ENCODE measurements around the gene CPED1.

The CPED1 gene

GRCh38 chr7:121166916-121167315 is 178.4 kb downstream of the CPED1 start:
- H3K4me1 ChIP-seq (ENCODE audit: control insufficient read depth, insufficient read depth, low read length): no peaks in the 10 kb centered on the region
- no peak overlapping the region for H3K4me3 ChIP-seq (ENCODE audit: low read depth, low read length)
- POLR2A ChIA-PET: interaction anchor here (0.6 kb wide), 1 partner anchor 13 kb away, joined by 3 read pairs; no protein-coding TSS in a partner anchor
- CTCF ChIA-PET: no interaction called here
- TF ChIP-seq TCF7L2 (IDR thresholded peaks at IDR 0.05; ENCODE audit: borderline replicate concordance, low read depth, low read length) (peak; percentile 49; the same call in 1 of the 2 replicates), GLIS1 (tag by site-specific recombination; IDR thresholded peaks at IDR 0.05) (no peak), ZNF626 (tag by site-specific recombination; IDR thresholded peaks at IDR 0.05) (no peak)
- H3K27ac ChIP-seq (ENCODE audit: extremely low read depth, low read depth, low read length): no peak overlapping the region
- no peaks in the 10 kb centered on the region for H3K9me3 ChIP-seq (ENCODE audit: control insufficient read depth, insufficient read depth, low read depth, low read length)
- H3K36me3 ChIP-seq (ENCODE audit: control insufficient read depth in 2 of 2, insufficient read depth in 1 of 2, low read length in 2 of 2): no peaks in the 10 kb centered on the region

- H3K4me3 ChIP-seq (ENCODE audit: low read depth, low read length): no peak overlapping the region
Measured at GRCh38 chr7:121167971-121168370, 179.5 kb downstream of the CPED1 start.

GRCh38 chr7:121169469-121169868 is 181.0 kb downstream of the CPED1 start:
- no peaks in the 10 kb centered on the region for H3K4me1 ChIP-seq (ENCODE audit: control insufficient read depth, insufficient read depth, low read length)
- CTCF ChIA-PET: no interaction called here
- POLR2A ChIA-PET: no interaction called here

More at GRCh38 chr7:121167971-121168370, 179.5 kb downstream of the CPED1 start:
- TF ChIP-seq GLI2 (tag by site-specific recombination; IDR thresholded peaks at IDR 0.05; ENCODE audit: borderline replicate concordance, low read depth) (no peak), ZBTB17 (tag by site-specific recombination; IDR thresholded peaks at IDR 0.05) (no peak), FEZF1 (tag by site-specific recombination; IDR thresholded peaks at IDR 0.05) (no peak), ZNF529 (tag by site-specific recombination; IDR thresholded peaks at IDR 0.05; ENCODE audit: insufficient replicate concordance) (no peak), ZNF701 (tag by site-specific recombination; IDR thresholded peaks at IDR 0.05) (no peak), REPIN1 (tag by site-specific recombination; IDR thresholded peaks at IDR 0.05; ENCODE audit: low read depth) (no peak), ZNF626 (tag by site-specific recombination; IDR thresholded peaks at IDR 0.05) (no peak), ZBTB21 (tag by site-specific recombination; IDR thresholded peaks at IDR 0.05) (no peak), ZNF175 (tag by site-specific recombination; IDR thresholded peaks at IDR 0.05) (no peak), ZNF146 (tag by site-specific recombination; IDR thresholded peaks at IDR 0.05) (no peak), HOXC10 (CRISPR knock-in tag; IDR thresholded peaks at IDR 0.05) (no peak)
- ChIA-PET CTCF (no interaction called here), POLR2A (no interaction called here)
- no peak overlapping the region for H3K27ac ChIP-seq (ENCODE audit: extremely low read depth, low read depth, low read length)
- no peaks in the 10 kb centered on the region for H3K4me1 ChIP-seq (ENCODE audit: control insufficient read depth, insufficient read depth, low read length)
- H3K36me3 ChIP-seq (ENCODE audit: control insufficient read depth in 2 of 2, insufficient read depth in 1 of 2, low read length in 2 of 2): no peaks in the 10 kb centered on the region
- no peaks in the 10 kb centered on the region for H3K9me3 ChIP-seq (ENCODE audit: control insufficient read depth, insufficient read depth, low read depth, low read length)

More at GRCh38 chr7:121169469-121169868, 181.0 kb downstream of the CPED1 start:
- no peak overlapping the region for H3K4me3 ChIP-seq (ENCODE audit: low read depth, low read length)
- H3K9me3 ChIP-seq (ENCODE audit: control insufficient read depth, insufficient read depth, low read depth, low read length): no peaks in the 10 kb centered on the region
- TF ChIP-seq KLF1 (tag by site-specific recombination; IDR thresholded peaks at IDR 0.05): no peak
- no peak for TF ChIP-seq OVOL3 (tag by site-specific recombination; IDR thresholded peaks at IDR 0.05)
- no peak for TF ChIP-seq ZNF292 (tag by site-specific recombination; IDR thresholded peaks at IDR 0.05; ENCODE audit: borderline replicate concordance, low read depth)
- TF ChIP-seq ZNF132 (tag by site-specific recombination; IDR thresholded peaks at IDR 0.05; ENCODE audit: borderline replicate concordance): no peak
- no peak for TF ChIP-seq ZNF341 (tag by site-specific recombination; IDR thresholded peaks at IDR 0.05; ENCODE audit: low read depth)
- no peak for TF ChIP-seq ZNF423 (tag by site-specific recombination; IDR thresholded peaks at IDR 0.05)
- TF ChIP-seq BCL11A (tag by site-specific recombination; IDR thresholded peaks at IDR 0.05; ENCODE audit: low read depth): no peak
- no peak for TF ChIP-seq ZNF658 (tag by site-specific recombination; IDR thresholded peaks at IDR 0.05)
- no peak for TF ChIP-seq ZSCAN4 (tag by site-specific recombination; IDR thresholded peaks at IDR 0.05)
- TF ChIP-seq ZNF645 (tag by site-specific recombination; IDR thresholded peaks at IDR 0.05): no peak
- TF ChIP-seq ZSCAN18 (tag by site-specific recombination; IDR thresholded peaks at IDR 0.05): no peak
- TF ChIP-seq PRDM2 (tag by site-specific recombination; IDR thresholded peaks at IDR 0.05; ENCODE audit: borderline replicate concordance): no peak
- TF ChIP-seq ZSCAN30 (tag by site-specific recombination; IDR thresholded peaks at IDR 0.05): no peak
- H3K27ac ChIP-seq (ENCODE audit: extremely low read depth, low read depth, low read length): no peak overlapping the region
- no peaks in the 10 kb centered on the region for H3K36me3 ChIP-seq (ENCODE audit: control insufficient read depth in 2 of 2, insufficient read depth in 1 of 2, low read length in 2 of 2)
